GM12892 (cell line): Measurements from ENCODE around the gene GATB.

Source experiments
- POLR2A ChIP-seq: IDR thresholded peaks from 2 replicates; pipeline ENCODE4 v1.6.1; 2011; ENCODE audit warnings: low read depth, low read length, control low read depth
- POLR2AphosphoS5 ChIP-seq: IDR thresholded peaks from 2 replicates; pipeline ENCODE4 v1.6.1; 2011; ENCODE audit warnings: low read depth, low read length, control low read depth
- TAF1 ChIP-seq: IDR thresholded peaks from 2 replicates; pipeline ENCODE4 v1.6.1; 2011; ENCODE audit warnings: low read depth, mild to moderate bottlenecking, control low read depth, low read length, borderline replicate concordance

GRCh38 chr4:151665785-151666127 is 95.1 kb downstream of the GATB start:
- TF ChIP-seq POLR2A (no peak), POLR2AphosphoS5 (no peak), TAF1 (no peak)
